Fibroblast of mammary gland (primary cell): ENCODE data around the gene PHF23.

Source experiments
- DNase-seq: peaks from one replicate; pipeline ENCODE4 v3.0.0-alpha.2; 2010; ENCODE audit warnings: low read depth
- H3K4me3 ChIP-seq: 2 replicates; pipeline ENCODE4 v1.5.1; 2011; ENCODE audit warnings: low read depth, mild to moderate bottlenecking, low read length, moderate library complexity; ENCODE audit not compliant: control insufficient read depth
- CTCF ChIP-seq: conservative IDR thresholded peaks from 2 replicates; pipeline ENCODE4 v1.5.1; 2011; ENCODE audit warnings: low read depth, low read length, inconsistent platforms; ENCODE audit not compliant: control insufficient read depth, insufficient read depth

Gene PHF23

GRCh38 chr17:7237266-7237760 is 1.9 kb downstream of the PHF23 start:
- peak overlapping the region; percentile 97 for H3K4me3 ChIP-seq
- TF ChIP-seq CTCF = no peak
- no peak for DNase-seq

GRCh38 chr17:7236808-7237207 is 2.4 kb downstream of the PHF23 start:
- TF ChIP-seq CTCF = no peak
- H3K4me3 ChIP-seq = no peak overlapping the region
- DNase-seq = no peak

- TF ChIP-seq CTCF = no peak
- peak; percentile 67 for DNase-seq
- no peak overlapping the region for H3K4me3 ChIP-seq
Observed at GRCh38 chr17:7235693-7236665, 3.3 kb downstream of the PHF23 start.

GRCh38 chr17:7234083-7234951 is 4.9 kb downstream of the PHF23 start, which contains the start of gene DVL2:
DVL2 (minus strand) TSS chr17:7234517; CDS start chr17:7234262, 255 bp downstream.
- peak; percentile 94 for DNase-seq
- H3K4me3 ChIP-seq = peak within 1 kb of the TSS; percentile 88
- no peak for TF ChIP-seq CTCF

GRCh38 chr17:7233701-7234082 is 5.6 kb downstream of the PHF23 start:
- TF ChIP-seq CTCF = no peak
- DNase-seq = no peak
- H3K4me3 ChIP-seq = peak overlapping the region; percentile 88

GRCh38 chr17:7232114-7232513 is 7.1 kb downstream of the PHF23 start:
- peak overlapping the region; percentile 11 for H3K4me3 ChIP-seq
- DNase-seq = no peak

More at GRCh38 chr17:7232114-7232513, 7.1 kb downstream of the PHF23 start:
- TF ChIP-seq CTCF = no peak
